H1 (cell line): Measurements from ENCODE around the gene AKAP12. TPM values are rescaled to one million over a fixed set of nuclear protein-coding genes. Genes with fewer than 3 reads are reported as not detected.

Experiments used
- CTCF ChIA-PET: fragments of 300-600 bp; sonication (Branson Sonifier 250); formaldehyde crosslinking; loops from one replicate; lab custom pipeline; 2021; ENCODE audit not compliant: partially characterized antibody; lab: Charles Lee
- POLR2A ChIA-PET: fragments of 300-600 bp; sonication (Branson Sonifier 250); formaldehyde crosslinking; loops from one replicate; lab custom pipeline; 2021; ENCODE audit warnings: inconsistent platforms; ENCODE audit not compliant: partially characterized antibody; lab: Charles Lee
- DNase-seq, 2 experiments: peaks; one replicate each; pipeline versions ENCODE4 v3.0.0 to v3.0.0-alpha.2; 2010 to 2022; ENCODE audit warnings: low spot score in 2 of 2, low read depth in 1 of 2, mixed read lengths in 1 of 2
- FAIRE-seq: peaks from 2 replicates; lab custom pipeline; 2011; peaks lifted over from hg19 to GRCh38; lab: Jason Lieb, UNC
- H2AFZ ChIP-seq: 2 replicates; pipeline ENCODE4 v1.8.1; 2012; ENCODE audit warnings: low read length, inconsistent platforms
- H2AK5ac ChIP-seq: 2 replicates; pipeline ENCODE4 v1.6.1; 2013; ENCODE audit warnings: low read depth, low read length
- H2BK120ac ChIP-seq: replicated peaks from 2 replicates; pipeline ENCODE3; 2013; ENCODE audit warnings: low read depth, low read length, inconsistent platforms
- H2BK12ac ChIP-seq: 2 replicates; pipeline ENCODE4 v1.6.1; 2013; ENCODE audit warnings: low read depth, low read length
- H2BK15ac ChIP-seq: 2 replicates; pipeline ENCODE4 v1.6.1; 2013; ENCODE audit warnings: low read length
- H2BK20ac ChIP-seq: 2 replicates; pipeline ENCODE4 v1.6.1; 2013; ENCODE audit warnings: low read length
- H2BK5ac ChIP-seq: 2 replicates; pipeline ENCODE4 v1.6.1; 2013; ENCODE audit warnings: low read depth, low read length
- H3K14ac ChIP-seq: 2 replicates; pipeline ENCODE4 v1.6.1; 2013; ENCODE audit warnings: inconsistent platforms; ENCODE audit not compliant: insufficient read length
- H3K18ac ChIP-seq: 2 replicates; pipeline ENCODE4 v1.6.1; 2013; ENCODE audit warnings: low read length; ENCODE audit errors: extremely low read depth
- H3K23ac ChIP-seq: 2 replicates; pipeline ENCODE4 v1.6.1; 2013; ENCODE audit warnings: inconsistent platforms; ENCODE audit not compliant: insufficient read length
- H3K23me2 ChIP-seq: 2 replicates; pipeline ENCODE4 v1.6.1; 2013; ENCODE audit warnings: low read depth, low read length
- H3K27ac ChIP-seq: 2 replicates; pipeline ENCODE4 v1.6.1; 2011; ENCODE audit warnings: low read depth, low read length, inconsistent platforms
- H3K27me3 ChIP-seq, 4 experiments: replicated peaks in 1 of 4; 1 replicate in 1 of 4; 2 replicates in 3 of 4; pipeline versions ENCODE4 v1.6.1 to v1.8.1; 2011 to 2013; ENCODE audit warnings: low read length in 3 of 4, mild to moderate bottlenecking in 3 of 4, inconsistent platforms in 2 of 4, mixed read lengths in 2 of 4, moderate library complexity in 1 of 4; ENCODE audit not compliant: control insufficient read depth in 3 of 4, insufficient read depth in 3 of 4; ENCODE audit errors: extremely low read depth in 1 of 4
- H3K36me3 ChIP-seq, 4 experiments: 2 replicates each; pipeline versions ENCODE4 v1.6.1 to v1.8.1; 2011 to 2013; ENCODE audit warnings: mild to moderate bottlenecking in 4 of 4, low read length in 3 of 4, moderate library complexity in 2 of 4, control low read depth in 1 of 4, inconsistent platforms in 1 of 4; ENCODE audit not compliant: insufficient read depth in 4 of 4, control insufficient read depth in 2 of 4
- H3K4ac ChIP-seq: replicated peaks from 2 replicates; pipeline ENCODE3; 2013; ENCODE audit warnings: low read length, low read depth, mixed read lengths, inconsistent platforms; ENCODE audit not compliant: insufficient read length
- H3K4me1 ChIP-seq, 4 experiments: replicated peaks in 1 of 4; 1 replicate in 1 of 4; 2 replicates in 3 of 4; pipeline versions ENCODE4 v1.6.1 to v1.8.1; 2011 to 2013; ENCODE audit warnings: low read length in 3 of 4, inconsistent platforms in 2 of 4, mixed read lengths in 1 of 4; ENCODE audit not compliant: insufficient read depth in 4 of 4, control insufficient read depth in 3 of 4
- H3K4me2 ChIP-seq, 2 experiments: 2 replicates each; pipeline versions ENCODE4 v1.6.1 to v1.8.1; 2011 to 2013; ENCODE audit warnings: low read depth in 2 of 2, low read length in 2 of 2, control low read depth in 1 of 2, inconsistent platforms in 1 of 2, mild to moderate bottlenecking in 1 of 2; ENCODE audit not compliant: insufficient read depth in 1 of 2
- H3K4me3 ChIP-seq, 4 experiments: fragments of 200-600, 300-600 bp in 1 of 4; sonication (generic), shearing (Covaris generic), sonication (Bioruptor Twin) in 1 of 4; 2 replicates each; pipeline versions ENCODE4 v1.5.1 to v1.8.1; 2011 to 2016; ENCODE audit warnings: low read length in 4 of 4, low read depth in 3 of 4, control low read depth in 2 of 4, inconsistent platforms in 2 of 4, mild to moderate bottlenecking in 2 of 4, mixed read lengths in 1 of 4, moderate library complexity in 1 of 4; ENCODE audit not compliant: insufficient read depth in 2 of 4; ENCODE audit errors: extremely low read depth in 1 of 4
- H3K56ac ChIP-seq: replicated peaks from 2 replicates; pipeline ENCODE3; 2013; ENCODE audit warnings: low read depth, mild to moderate bottlenecking, mixed read lengths, low read length, inconsistent platforms; ENCODE audit not compliant: insufficient read length
- H3K79me1 ChIP-seq: 2 replicates; pipeline ENCODE4 v1.6.1; 2013; ENCODE audit warnings: low read depth, low read length, control low read depth
- H3K79me2 ChIP-seq, 2 experiments: 2 replicates each; pipeline versions ENCODE4 v1.6.1 to v1.8.1; 2012 to 2013; ENCODE audit warnings: low read length in 2 of 2, mild to moderate bottlenecking in 2 of 2, inconsistent platforms in 1 of 2; ENCODE audit not compliant: insufficient read depth in 2 of 2, control insufficient read depth in 1 of 2
- H3K9ac ChIP-seq, 4 experiments: replicated peaks in 1 of 4; 1 replicate in 1 of 4; 2 replicates in 3 of 4; pipeline versions ENCODE4 v1.6.1 to v1.8.1; 2011 to 2013; ENCODE audit warnings: low read depth in 3 of 4, low read length in 3 of 4, control low read depth in 2 of 4, mild to moderate bottlenecking in 2 of 4, moderate library complexity in 2 of 4, inconsistent platforms in 1 of 4; ENCODE audit errors: extremely low read depth in 1 of 4
- H3K9me3 ChIP-seq, 2 experiments: 2 replicates each; pipeline versions ENCODE4 v1.6.1 to v1.8.1; 2012 to 2013; ENCODE audit warnings: mild to moderate bottlenecking in 2 of 2, moderate library complexity in 2 of 2, control low read depth in 1 of 2, inconsistent platforms in 1 of 2, low read depth in 1 of 2, low read length in 1 of 2, mixed read lengths in 1 of 2; ENCODE audit not compliant: insufficient read depth in 2 of 2
- H4K20me1 ChIP-seq, 2 experiments: replicated peaks in 1 of 2; 2 replicates each; pipeline versions ENCODE3 to v1.8.1; 2011 to 2013; ENCODE audit warnings: inconsistent platforms in 2 of 2, low read length in 2 of 2, mild to moderate bottlenecking in 1 of 2; ENCODE audit not compliant: insufficient read depth in 2 of 2, control insufficient read depth in 1 of 2
- H4K5ac ChIP-seq: 2 replicates; pipeline ENCODE4 v1.6.1; 2013; ENCODE audit warnings: low read length, low read depth, mixed read lengths, inconsistent platforms; ENCODE audit not compliant: insufficient read length
- H4K8ac ChIP-seq: 2 replicates; pipeline ENCODE4 v1.8.0; 2013; ENCODE audit warnings: mild to moderate bottlenecking, moderate library complexity, low read length, inconsistent platforms; ENCODE audit not compliant: insufficient read depth; ENCODE audit errors: extremely low read depth
- H4K91ac ChIP-seq: replicated peaks from 2 replicates; pipeline ENCODE3; 2013; ENCODE audit warnings: low read length, mixed read lengths, inconsistent platforms; ENCODE audit not compliant: insufficient read length
- E2F6 ChIP-seq: IDR thresholded peaks from 2 replicates; pipeline ENCODE4 v1.6.1; 2012; ENCODE audit warnings: inconsistent platforms
- WGBS, 2 experiments: shearing (Covaris generic) in 1 of 2; methylation state at CpG; one replicate each; pipeline versions ENCODE4 v1.1.6 to v1.1.7; 2013 to 2015; ENCODE audit warnings: low lambda C conversion rate in 2 of 2, mixed read lengths in 2 of 2, inconsistent platforms in 1 of 2, low coverage in 1 of 2, missing lambda C conversion rate in 1 of 2; ENCODE audit not compliant: insufficient replicate concordance in 2 of 2, insufficient coverage in 1 of 2, insufficient read length in 1 of 2; ENCODE audit errors: extremely low coverage in 1 of 2, missing lambda C conversion rate in 1 of 2; 5-methylcytosine and 5-hydroxymethylcytosine counted together
- polyA plus RNA-seq, 7 experiments: library from polyadenylated mRNA; depleted of rRNA in 3 of 7; stranded (reverse) in 5 of 7; unstranded in 2 of 7; fragments of >200 nt in 5 of 7; fragments of 200-250 nt in 2 of 7; gene quantifications; 1 replicate in 5 of 7; 2 replicates in 1 of 7; 4 replicates in 1 of 7; pipeline versions ENCODE4 v1.2.1 to v1.2.3, GENCODE V29; 2011 to 2013; ENCODE audit warnings: missing spikeins in 2 of 7, mixed read lengths in 2 of 7
- total RNA-seq: library from RNA; stranded (reverse); fragmentation: NEBNext Ultra II Directional; extraction: Animal tissue kit (Norgen Biotek cat#: 25700); gene quantifications from 2 replicates; pipeline ENCODE4 v1.2.1, GENCODE V29; 2021

Gene AKAP12
- total and polyA plus RNA-seq, 2 of the 8 experiments (the other 6 are each of a cell fraction or from before 2014, with no cell fraction given) = 14.6 to 79.2 TPM

GRCh38 chr6:151297886-151298285 is 58.1 kb downstream of the AKAP12 start:
- Histone ChIP-seq H2BK5ac (no peak overlapping the region), H3K14ac (no peak overlapping the region), H3K27ac (no peak overlapping the region), H3K18ac (no peak overlapping the region), H2AFZ (no peak overlapping the region), H3K4me2 (no peak overlapping the region), H2BK20ac (no peak overlapping the region), H2BK15ac (no peak overlapping the region), H4K5ac (no peak overlapping the region), H3K79me2 (peaks cover 0 to 21% of the 10 kb centered on the region in 2 experiments; a peak in 2 of 4 replicates), H3K36me3 (no peaks in the 10 kb centered on the region), H3K27me3 (no peaks in the 10 kb centered on the region), H3K4ac (no peak overlapping the region), H2BK12ac (no peak overlapping the region), H3K23me2 (no peaks in the 10 kb centered on the region), H4K20me1 (peaks cover 0 to 7% of the 10 kb centered on the region in 2 experiments), H4K91ac (no peak overlapping the region), H4K8ac (no peak overlapping the region), H2AK5ac (no peak overlapping the region), H3K4me1 (peaks cover 0 to 4% (median 0%) of the 10 kb centered on the region in 4 experiments; a peak in 2 of 7 replicates), H3K79me1 (peaks cover 6% of the 10 kb centered on the region), H3K23ac (no peak overlapping the region), H2BK120ac (no peak overlapping the region), H3K9ac (no peak overlapping the region), H3K4me3 (no peak overlapping the region), H3K9me3 (no peaks in the 10 kb centered on the region), H3K56ac (no peak overlapping the region)
- FAIRE-seq = no peak
- POLR2A ChIA-PET = interaction anchor here (1.1 to 1.9 kb wide), 2 partner anchors 13 to 57 kb away, joined by 4 to 6 read pairs; partner anchors contain the start of gene AKAP12
- WGBS, 2 experiments = 95% methylated on average over 6 of the region's 6 CpGs; no CpG with 5 or more reads in 1 of the 2 experiments
- no peak for DNase-seq
- CTCF ChIA-PET = interaction anchor here (1.3 to 1.7 kb wide), 2 partner anchors 20 to 27 kb away, joined by 3 to 5 read pairs; no protein-coding TSS in a partner anchor
- no peak for TF ChIP-seq E2F6
